K562 (cell line): Measurements from ENCODE around the gene TCHH.

Source experiments
- IFI16 ChIP-seq: fragments of 250-450 bp; sonication (Bioruptor Pico); IDR thresholded peaks from 2 replicates; pipeline ENCODE4 v2.1.2; 2022; ENCODE audit warnings: mild to moderate bottlenecking, inconsistent platforms
- POLR2AphosphoS5 ChIP-seq: IDR thresholded peaks from 2 replicates; pipeline ENCODE4 v1.6.1; 2011; ENCODE audit warnings: mild to moderate bottlenecking, low read depth, low read length, moderate library complexity; ENCODE audit not compliant: control insufficient read depth, insufficient read depth
- RFX5 ChIP-seq: IDR thresholded peaks from 2 replicates; pipeline ENCODE4 v1.6.1; 2011; ENCODE audit warnings: low read depth, mild to moderate bottlenecking, improper control_type of control experiment, low read length
- SP2 ChIP-seq: IDR thresholded peaks from 2 replicates; pipeline ENCODE4 v1.6.1; 2011; ENCODE audit warnings: mild to moderate bottlenecking, low read depth, low read length, moderate library complexity; ENCODE audit not compliant: poor library complexity, severe bottlenecking; ENCODE audit errors: extremely low read depth
- TF ChIP-seq, protein P1 (sequence below), 3 experiments: IDR thresholded peaks in 2 of 3; conservative IDR thresholded peaks in 1 of 3; 2 replicates each; pipeline ENCODE4 v1.5.1; 2011 to 2012; ENCODE audit warnings: low read length in 3 of 3, mild to moderate bottlenecking in 3 of 3, control low read depth in 2 of 3, improper control_type of control experiment in 1 of 3, inconsistent platforms in 1 of 3, low read depth in 1 of 3, mixed read lengths in 1 of 3, moderate library complexity in 1 of 3; ENCODE audit not compliant: insufficient read depth in 2 of 3
- TF ChIP-seq, protein P2 (sequence below): fragments of 250-450 bp; sonication (Bioruptor Pico); IDR thresholded peaks from 2 replicates; pipeline ENCODE4 v1.8.0; 2021; ENCODE audit warnings: moderate library complexity, mild to moderate bottlenecking, inconsistent platforms

DNA sequence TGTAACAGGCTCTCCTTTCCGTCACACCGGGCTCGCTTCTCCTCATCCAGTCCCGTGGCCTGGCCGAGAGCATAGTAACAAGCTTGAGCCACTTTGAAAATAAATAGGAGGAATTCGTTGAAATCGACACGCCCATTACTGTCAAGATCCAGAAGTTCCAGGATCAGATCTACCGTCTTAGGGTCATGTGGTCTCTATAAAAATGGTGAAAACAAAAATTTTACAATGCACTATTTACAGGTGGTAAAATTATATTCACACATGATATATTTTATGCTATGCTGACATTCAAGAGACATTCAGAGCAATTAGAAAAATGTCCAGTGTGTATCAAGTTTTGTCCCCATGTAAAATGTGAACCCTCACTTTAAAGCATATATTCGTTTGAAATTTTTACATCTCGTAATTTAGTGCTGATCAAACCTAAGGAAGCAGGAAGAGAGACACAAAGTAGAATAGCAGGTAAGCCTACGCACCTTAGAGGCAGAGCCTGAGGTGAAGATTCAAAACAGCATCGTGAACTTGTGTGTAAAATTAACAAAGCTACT, 2.3 kb downstream of the TCHH start:
- TF ChIP-seq IFI16 (CRISPR knock-in tag) (no peak), SP2 (no peak), POLR2AphosphoS5 (no peak), RFX5 (no peak)
- TF ChIP-seq, protein P1, sequence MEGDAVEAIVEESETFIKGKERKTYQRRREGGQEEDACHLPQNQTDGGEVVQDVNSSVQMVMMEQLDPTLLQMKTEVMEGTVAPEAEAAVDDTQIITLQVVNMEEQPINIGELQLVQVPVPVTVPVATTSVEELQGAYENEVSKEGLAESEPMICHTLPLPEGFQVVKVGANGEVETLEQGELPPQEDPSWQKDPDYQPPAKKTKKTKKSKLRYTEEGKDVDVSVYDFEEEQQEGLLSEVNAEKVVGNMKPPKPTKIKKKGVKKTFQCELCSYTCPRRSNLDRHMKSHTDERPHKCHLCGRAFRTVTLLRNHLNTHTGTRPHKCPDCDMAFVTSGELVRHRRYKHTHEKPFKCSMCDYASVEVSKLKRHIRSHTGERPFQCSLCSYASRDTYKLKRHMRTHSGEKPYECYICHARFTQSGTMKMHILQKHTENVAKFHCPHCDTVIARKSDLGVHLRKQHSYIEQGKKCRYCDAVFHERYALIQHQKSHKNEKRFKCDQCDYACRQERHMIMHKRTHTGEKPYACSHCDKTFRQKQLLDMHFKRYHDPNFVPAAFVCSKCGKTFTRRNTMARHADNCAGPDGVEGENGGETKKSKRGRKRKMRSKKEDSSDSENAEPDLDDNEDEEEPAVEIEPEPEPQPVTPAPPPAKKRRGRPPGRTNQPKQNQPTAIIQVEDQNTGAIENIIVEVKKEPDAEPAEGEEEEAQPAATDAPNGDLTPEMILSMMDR (IDR thresholded peaks at IDR 0.05 in 2 of 3, conservative IDR thresholded peaks at IDR 0.05 in 1 of 3; ENCODE audit: insufficient read depth in 2 of 3, low read depth in 1 of 3, low read length in 3 of 3): no peak
- TF ChIP-seq, protein P2, sequence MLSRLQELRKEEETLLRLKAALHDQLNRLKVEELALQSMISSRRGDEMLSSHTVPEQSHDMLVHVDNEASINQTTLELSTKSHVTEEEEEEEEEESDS (CRISPR knock-in tag): no peak
